ENCODE results near the gene DUSP14.
"Not testable (repeated sequence)": the region's sequence is repeated elsewhere in the genome, so short reads cannot be mapped to it uniquely, and the experiment has no call there.

Gene DUSP14, protein sequence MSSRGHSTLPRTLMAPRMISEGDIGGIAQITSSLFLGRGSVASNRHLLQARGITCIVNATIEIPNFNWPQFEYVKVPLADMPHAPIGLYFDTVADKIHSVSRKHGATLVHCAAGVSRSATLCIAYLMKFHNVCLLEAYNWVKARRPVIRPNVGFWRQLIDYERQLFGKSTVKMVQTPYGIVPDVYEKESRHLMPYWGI

DNA sequence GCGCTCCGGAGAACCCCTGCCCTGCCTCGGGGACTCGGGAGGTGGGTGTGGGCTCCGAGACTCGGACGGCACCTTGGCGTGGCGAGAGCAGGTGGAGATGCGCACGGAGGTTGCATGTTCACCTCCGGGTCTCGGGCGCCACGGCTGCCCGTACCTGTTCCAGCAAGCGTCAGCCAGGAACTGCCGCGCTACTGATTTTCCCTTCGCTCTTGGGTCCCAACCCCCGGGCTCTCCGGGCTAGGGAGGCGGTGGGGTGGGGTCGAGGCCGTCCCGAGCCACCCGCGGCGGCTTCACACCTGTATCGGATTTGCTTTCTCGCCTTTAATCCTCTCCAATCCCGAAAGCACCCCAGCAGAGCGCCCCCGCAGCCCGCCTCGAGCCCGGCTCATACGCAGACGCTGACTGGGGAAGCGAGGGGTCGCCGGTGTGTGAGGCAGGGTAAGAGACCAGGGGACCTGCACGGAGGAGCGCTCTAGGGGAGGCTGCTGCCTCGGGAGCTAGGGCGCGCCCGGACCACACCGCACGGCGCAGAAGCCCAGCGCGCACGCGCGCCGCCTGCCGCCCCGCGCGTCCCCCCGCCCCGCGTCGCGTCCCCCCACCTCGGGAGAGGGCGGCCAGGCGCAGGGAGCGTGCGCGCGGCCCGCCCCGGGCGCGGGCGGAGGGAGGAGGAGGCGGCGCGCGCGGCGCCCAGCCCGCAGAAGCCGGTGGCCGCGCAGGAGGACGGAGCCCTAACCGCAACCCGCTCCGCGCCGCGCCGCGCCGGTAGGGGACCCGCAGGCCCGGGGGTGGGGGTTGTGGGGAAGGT, at the start of gene DUSP14:
DUSP14 (plus strand) TSS at position 695 of the 805 bp plus-strand sequence. CDS start 22,382 bp downstream, outside the sequence.
- peak; percentile 33 to 67 for DNase-seq

DNA sequence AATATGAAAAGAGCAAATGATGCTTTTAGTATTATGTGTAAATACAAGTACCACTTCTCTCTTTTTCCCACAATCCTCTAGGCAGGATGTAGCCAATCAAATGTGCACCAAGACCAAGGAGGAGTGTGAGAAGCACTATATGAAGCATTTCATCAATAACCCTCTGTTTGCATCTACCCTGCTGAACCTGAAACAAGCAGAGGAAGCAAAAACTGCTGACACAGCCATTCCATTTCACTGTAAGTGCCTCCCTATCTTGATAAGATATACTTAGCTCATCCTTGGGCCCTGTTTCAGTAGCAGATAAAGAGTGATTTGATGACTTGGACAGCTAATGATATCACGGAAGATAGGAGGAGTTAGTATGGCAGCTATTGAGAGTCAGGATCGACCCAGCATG, 49.3 kb upstream of the DUSP14 start:
- no peak for DNase-seq

GRCh38 chr17:37441369-37442014, 48.2 kb upstream of the DUSP14 start:
- not testable (repeated sequence) for DNase-seq

DNA sequence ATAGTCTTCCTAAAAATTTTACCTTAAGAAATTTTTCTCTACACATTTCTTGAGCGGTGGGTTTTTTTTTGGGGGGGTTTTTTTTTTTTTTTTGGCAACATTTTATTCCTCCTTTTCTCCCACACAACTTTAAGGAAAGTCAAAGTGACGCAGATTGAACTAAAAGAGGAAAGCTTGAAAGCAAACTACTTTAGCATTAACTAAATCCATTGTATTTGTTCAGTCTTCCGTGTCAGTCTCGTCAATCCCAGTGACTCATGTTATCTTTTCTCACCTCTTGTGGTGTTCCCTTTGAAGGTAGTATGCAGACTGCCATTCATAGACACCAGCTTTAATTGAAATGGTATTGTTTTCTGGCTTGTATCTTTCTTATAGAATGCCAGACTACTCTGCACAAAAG, 43.7 kb upstream of the DUSP14 start:
- no peak for DNase-seq

GRCh38 chr17:37447641-37448040, 42.0 kb upstream of the DUSP14 start:
- peak in 1 of 2 experiments; percentile 36 for DNase-seq

- no peak for DNase-seq
Observed at GRCh38 chr17:37450112-37450511, 39.6 kb upstream of the DUSP14 start.

DNA sequence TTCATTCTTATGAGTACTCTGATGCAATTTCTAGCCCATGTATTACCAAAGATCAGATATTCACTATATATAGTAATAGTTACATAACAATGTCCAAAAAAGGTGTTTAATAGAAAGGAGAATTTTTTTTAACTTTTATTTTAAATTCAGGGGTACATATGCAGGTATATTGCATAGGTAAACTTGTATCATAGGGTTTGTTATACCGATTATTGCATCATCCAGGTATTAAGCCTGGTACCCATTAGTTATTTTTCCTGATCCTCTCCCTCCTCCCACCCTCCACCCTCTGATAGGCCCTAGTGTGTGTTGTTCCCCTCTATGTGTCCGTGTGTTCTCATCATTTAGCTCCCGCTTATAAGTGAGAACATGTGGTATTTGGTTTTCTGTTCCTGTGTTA, 31.9 kb upstream of the DUSP14 start:
- not testable (repeated sequence) for DNase-seq

- no peak for DNase-seq
Observed at GRCh38 chr17:37458805-37459204, 30.9 kb upstream of the DUSP14 start.

- DNase-seq = no peak
Observed at GRCh38 chr17:37461668-37462067, 28.0 kb upstream of the DUSP14 start.

DNA sequence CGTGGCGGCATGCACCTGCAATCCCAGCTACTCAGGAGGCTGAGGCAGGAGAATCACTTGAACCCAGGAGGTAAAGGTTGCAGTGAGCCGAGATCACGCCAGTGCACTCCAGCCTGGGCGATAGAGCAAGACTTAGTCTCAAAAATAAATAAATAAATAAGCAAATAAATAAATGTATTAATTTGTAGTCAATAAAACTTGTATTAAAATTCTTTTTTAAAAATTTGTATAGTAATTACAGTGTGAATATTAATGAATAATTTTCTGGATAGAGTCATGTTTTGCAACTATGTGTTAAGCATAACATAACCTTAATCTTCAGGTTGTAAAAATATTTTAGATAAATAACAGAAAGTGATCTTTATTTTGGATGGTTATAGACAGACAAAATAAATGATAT, 27.2 kb upstream of the DUSP14 start:
- DNase-seq = no peak

DNA sequence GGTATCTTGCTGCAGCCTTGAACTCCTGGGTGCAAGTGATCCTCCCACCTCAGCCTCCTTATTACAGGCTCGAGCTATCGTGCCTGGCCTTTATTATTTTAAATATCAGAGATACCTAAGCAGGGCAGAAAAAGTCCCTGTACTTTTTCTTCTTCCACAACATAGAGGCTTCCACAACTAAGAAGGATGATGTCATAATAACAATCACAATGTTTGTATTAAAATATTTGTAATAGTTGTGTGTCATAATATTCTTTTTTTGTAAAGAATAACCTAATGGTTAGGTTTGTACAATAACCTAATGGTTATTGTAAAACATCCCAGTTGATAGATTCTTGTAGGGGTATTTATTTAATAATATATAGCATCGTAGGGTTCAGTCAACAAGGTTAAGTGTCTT, 26.7 kb upstream of the DUSP14 start:
- no peak for DNase-seq

DNA sequence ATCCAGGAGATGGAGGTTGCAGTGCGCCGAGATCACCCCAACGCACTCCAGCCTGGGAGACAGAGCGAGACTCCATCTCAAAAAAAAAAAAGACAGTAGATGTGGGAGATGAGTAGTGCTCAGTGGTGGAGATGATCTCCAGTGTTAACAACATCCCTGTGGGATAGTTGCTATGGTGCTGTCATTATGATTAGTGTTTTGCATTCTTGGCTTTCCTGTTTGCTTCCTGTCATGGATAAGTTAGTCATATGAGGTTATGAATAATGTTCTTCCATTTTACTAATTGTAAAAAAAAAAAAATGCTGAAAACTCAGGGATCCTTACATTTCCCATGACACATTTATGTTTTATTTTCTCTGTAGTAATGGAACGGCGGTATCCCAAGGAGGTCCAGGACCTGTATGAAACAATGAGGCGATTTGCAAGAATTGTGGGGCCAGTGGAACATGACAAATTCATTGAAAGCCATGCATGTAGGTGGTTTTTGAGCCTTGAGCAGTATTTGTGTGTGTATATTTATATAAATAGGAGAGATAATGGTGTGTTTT, 24.5 kb upstream of the DUSP14 start:
- DNase-seq = peak in 1 of 2 experiments; percentile 18

- DNase-seq = no peak
Observed at GRCh38 chr17:37466471-37466870, 23.2 kb upstream of the DUSP14 start.

DNA sequence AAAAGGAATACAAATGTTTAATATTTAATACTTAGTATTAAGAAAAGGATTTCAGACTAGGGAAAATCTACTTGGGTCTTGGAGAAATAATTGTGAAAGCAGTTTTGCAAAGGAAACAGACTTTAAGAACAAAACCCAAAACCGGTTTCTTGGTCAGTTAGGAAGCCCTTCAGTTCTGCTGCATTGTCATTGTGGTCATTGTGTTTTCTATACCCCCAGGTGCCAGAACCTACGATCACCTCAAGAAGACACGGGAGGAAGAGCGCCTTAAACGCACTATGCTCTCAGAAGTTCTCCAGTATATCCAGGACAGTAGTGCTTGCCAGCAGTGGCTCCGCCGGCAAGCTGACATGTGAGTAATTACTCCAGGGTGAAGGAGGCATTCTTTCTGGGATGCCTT, 19.5 kb upstream of the DUSP14 start:
- DNase-seq = no peak

GRCh38 chr17:37475731-37476420, 13.8 kb upstream of the DUSP14 start:
- no peak for DNase-seq

- DNase-seq = no peak
Observed at GRCh38 chr17:37476431-37477120, 13.1 kb upstream of the DUSP14 start.

GRCh38 chr17:37478187-37478586, 11.5 kb upstream of the DUSP14 start:
- DNase-seq = no peak

- no peak for DNase-seq
Observed at GRCh38 chr17:37479025-37479424, 10.7 kb upstream of the DUSP14 start.

GRCh38 chr17:37480427-37480826, 9.3 kb upstream of the DUSP14 start:
- no peak for DNase-seq

- no peak for DNase-seq
Observed at GRCh38 chr17:37481001-37481665, 8.6 kb upstream of the DUSP14 start.

DNA sequence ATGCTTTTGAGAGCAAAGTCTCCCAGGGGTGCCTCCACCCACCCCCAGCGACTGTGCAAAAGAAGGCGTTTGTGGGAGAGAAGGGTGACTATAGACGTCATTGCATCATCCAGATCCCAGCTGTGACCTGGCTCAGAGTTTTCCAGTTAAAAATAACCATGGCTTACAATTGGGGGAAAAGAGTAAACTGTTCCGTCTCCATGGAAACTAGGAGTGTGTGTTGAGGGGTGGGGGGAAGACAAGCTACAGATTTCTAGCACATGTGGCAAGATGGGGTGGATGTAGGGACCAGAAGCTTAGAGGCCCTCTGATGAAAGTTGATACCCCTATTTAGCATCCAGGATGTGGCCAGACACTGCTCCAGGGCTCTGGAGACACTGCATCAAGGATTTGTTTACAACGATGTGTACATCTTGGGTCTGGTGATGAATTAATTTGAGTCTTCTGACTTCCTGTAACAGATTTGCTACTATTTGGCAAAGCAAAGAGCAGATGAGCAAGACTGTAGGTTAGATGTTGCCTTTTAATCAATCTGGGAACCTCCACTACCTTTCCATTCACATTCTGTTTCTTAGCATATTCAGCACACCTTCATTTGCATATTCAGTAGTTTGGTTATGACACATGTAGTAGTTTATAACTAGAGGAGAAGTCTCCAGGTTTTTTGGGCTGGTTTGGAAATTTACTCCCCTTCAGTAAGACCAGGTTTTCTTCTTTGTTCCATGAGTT, 6.2 kb upstream of the DUSP14 start:
- peak in 1 of 2 experiments; percentile 39 for DNase-seq

All from SW 1271 (cell line).